ENCODE results near the gene C5orf46.
"Not testable (repeated sequence)": the region's sequence is repeated elsewhere in the genome, so short reads cannot be mapped to it uniquely, and the experiment has no call there.

Gene C5orf46

GRCh38 chr5:147906326-147907095, at the start of gene C5orf46:
TSS of gene C5orf46 (minus strand) at chr5:147906538. CDS start at chr5:147906501, 37 bp downstream.
- no peak for DNase-seq

GRCh38 chr5:147954971-147955370, 48.6 kb upstream of the C5orf46 start:
- no peak for DNase-seq

GRCh38 chr5:147949711-147950573, 43.6 kb upstream of the C5orf46 start:
- no peak for DNase-seq

- not testable (repeated sequence) for DNase-seq
Measured at GRCh38 chr5:147946658-147947274, 40.4 kb upstream of the C5orf46 start.

GRCh38 chr5:147939431-147940114, 33.2 kb upstream of the C5orf46 start:
- no peak for DNase-seq

GRCh38 chr5:147935032-147935431, 28.7 kb upstream of the C5orf46 start:
- DNase-seq = no peak

GRCh38 chr5:147930769-147931168, 24.4 kb upstream of the C5orf46 start:
- no peak for DNase-seq

- DNase-seq = no peak
Measured at GRCh38 chr5:147927901-147928300, 21.6 kb upstream of the C5orf46 start.

GRCh38 chr5:147925020-147925419, 18.7 kb upstream of the C5orf46 start:
- DNase-seq = no peak

- DNase-seq = no peak
Measured at GRCh38 chr5:147921136-147921535, 14.8 kb upstream of the C5orf46 start.

GRCh38 chr5:147920420-147921030, 14.2 kb upstream of the C5orf46 start:
- DNase-seq = no peak

GRCh38 chr5:147918899-147919298, 12.6 kb upstream of the C5orf46 start:
- DNase-seq = no peak

GRCh38 chr5:147918101-147918685, 11.9 kb upstream of the C5orf46 start:
- no peak for DNase-seq

GRCh38 chr5:147913786-147914185, 7.4 kb upstream of the C5orf46 start:
- DNase-seq = no peak

GRCh38 chr5:147912011-147912410, 5.7 kb upstream of the C5orf46 start:
- DNase-seq = no peak

GRCh38 chr5:147911427-147911826, 5.1 kb upstream of the C5orf46 start:
- DNase-seq = no peak

- DNase-seq = no peak
Measured at GRCh38 chr5:147904110-147904509, 2.2 kb downstream of the C5orf46 start.

GRCh38 chr5:147902609-147903115, 3.7 kb downstream of the C5orf46 start:
- no peak for DNase-seq

- DNase-seq = no peak
Measured at GRCh38 chr5:147901599-147902039, 4.7 kb downstream of the C5orf46 start.

- DNase-seq = no peak
Measured at GRCh38 chr5:147898875-147899401, 7.4 kb downstream of the C5orf46 start.

- DNase-seq = no peak
Measured at GRCh38 chr5:147895864-147896263, 10.5 kb downstream of the C5orf46 start.

Measured in activated gamma-delta T cell treated with Interleukin-2 at 50 U/mL for 16 hours (primary cell).